ENCODE results near the gene CNTN2.

CNTN2 gene

DNA sequence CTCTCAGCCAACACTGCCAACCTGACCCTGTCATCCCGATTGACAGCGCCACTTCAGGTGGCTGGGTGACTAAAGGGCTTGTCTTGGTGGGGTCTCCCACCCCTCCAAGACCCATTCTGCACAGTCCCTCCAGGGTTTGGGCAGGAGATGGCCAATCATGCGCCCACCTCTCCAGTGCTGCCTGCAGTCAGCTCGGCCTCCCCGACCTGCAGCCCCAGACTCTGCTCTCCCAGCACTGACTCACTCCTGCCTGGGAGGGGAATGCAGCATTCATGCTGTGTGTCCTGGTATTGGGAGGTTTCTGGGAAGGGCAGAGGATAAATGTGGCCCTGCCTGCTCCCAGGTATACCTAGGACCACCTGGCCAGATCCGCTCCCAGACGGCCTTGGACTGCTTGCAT, 31.5 kb downstream of the CNTN2 start:
- no peak for DNase-seq

DNA sequence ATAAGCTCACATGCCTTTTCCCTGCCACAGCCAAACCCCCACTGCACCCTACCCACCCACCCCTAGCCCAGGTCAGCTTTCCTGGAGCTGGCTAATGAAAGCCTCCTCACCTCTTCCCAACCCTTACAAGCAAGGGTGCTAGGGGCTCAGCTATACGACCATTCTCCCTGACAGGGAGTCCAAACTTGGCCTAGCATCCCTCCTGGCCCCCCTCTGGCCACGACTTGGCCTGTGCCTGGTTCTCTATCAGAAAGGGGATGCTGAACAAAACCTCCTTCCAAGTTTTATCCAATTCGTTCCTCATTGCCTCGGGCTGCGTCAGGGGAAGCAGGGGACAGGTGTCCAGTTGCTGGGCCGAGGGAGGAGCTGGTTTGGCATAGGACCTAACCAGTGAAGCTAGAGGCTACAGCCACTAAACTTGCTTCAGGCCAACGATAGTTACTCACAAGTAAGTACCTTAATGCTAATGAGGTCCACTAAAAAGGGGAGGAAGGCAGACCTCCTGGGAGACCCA, 32.7 kb downstream of the CNTN2 start:
- DNase-seq = no peak

DNA sequence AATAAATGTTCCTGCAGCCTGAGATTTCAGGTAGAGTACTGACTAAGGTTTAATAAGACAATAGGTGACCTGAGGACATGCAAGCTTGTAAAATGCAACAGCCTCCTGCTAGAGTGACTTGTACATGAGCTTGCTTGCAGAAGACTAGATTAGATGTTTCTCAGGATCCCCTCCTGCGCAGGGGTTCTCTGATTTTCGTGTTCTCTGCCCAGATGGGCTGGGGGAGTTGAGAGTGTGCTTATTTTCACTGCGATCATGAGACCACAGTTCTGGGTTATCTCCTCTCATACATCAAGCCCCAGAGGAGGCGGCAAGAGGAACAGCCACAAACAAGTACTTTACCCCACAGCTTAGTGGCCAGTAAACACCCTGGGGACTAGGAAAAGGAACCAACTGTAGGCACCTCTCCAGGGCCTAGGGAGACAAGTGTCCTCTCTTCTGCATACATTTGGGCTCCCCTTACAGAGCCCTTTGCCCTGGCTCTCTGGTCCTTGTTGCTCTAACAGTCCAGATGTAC, 33.3 kb downstream of the CNTN2 start:
- peak; percentile 0 for DNase-seq

DNA sequence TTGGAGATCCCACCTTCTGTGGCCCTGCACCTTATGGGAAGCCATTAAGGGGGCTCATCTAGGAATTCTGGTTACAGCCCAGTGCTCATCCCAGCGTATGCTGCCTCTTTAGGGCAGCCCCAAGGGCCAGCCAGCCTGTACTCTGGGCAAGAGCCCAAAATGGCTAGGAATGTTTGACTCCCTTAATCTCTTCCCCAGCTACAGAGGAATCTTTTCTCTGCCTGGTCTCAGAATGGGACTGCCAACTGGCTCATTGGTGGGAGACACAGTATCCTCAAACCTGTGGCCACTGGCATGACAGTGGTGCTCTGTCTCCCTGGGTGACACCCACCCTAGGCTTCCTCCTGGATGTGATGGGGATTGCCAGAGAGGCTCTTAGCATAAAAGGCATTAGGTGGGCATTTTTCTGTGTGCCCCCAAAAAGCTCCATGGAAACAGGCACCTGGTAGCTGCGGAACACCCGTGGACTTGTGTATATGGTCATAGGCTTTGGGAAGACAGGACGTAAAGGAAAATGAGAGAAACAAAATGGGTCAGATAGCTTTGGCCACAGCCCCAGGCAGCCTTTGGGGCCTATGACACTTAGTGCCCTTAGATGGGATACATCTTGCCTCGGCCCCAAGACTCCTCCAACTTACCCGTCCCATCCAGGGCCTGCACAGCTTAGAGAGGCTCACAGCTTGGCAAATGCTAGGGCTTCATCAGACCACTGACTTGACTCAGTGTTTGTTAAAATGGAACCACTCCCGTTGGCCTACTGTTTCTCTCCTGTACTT, 34.3 kb downstream of the CNTN2 start:
- DNase-seq = peak; percentile 1

DNA sequence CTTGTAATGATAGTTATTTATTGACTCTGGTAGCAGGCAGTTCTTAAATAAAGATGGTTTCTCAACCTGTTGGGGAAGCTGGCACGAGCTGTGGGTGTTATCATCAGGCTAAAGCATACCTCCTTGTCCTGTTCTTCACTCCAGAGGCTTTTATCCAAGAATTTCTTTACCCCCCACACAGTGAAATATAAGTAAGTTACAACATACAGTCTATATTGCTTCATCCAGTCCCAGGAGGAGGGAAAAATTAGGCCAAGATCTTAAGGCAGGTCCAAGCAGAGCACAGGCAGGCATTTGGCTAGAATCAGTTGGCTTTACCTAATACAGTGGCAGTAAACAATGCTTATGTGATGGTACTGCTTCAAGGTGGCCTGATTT, 34.9 kb downstream of the CNTN2 start:
- DNase-seq = peak; percentile 0

DNA sequence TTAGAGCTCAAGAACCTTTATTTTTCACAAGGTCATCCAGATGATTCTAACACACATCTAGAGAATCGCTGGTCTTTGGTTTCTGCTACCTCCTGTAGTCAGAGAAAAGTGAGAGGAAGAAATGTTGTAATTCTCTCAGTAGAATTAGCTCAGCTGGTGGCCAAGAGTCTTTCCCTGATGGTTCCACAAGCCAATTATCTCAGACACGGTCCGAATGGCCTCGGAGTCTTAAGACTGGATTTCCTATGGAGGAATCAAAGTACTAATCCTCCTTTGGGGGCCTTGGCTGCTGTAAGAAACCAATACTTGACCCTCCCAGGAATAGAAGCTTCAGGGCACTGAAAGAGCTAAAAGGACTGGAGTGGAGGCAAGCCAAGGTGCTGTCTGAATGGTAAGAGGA, 39.4 kb downstream of the CNTN2 start:
- peak; percentile 2 for DNase-seq

DNA sequence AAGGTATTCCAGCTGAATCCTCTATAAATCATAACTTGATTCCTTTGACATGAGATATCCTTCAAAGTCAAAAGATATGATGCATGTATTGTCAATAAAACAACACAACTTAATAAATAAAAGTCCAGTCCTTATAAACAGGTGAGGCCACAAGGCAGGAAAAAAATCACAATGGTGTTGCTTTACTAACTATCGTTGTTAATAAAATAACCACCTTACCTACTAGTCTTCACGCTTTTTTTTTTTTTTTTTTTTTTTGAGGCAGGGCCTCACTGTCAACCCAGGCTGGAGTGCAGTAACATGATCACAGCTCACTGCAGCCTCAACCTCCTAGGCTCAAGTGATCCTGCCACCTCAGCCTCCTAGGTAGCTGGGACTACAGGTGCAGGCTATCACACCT, 41.3 kb downstream of the CNTN2 start, which contains the start of gene TMEM81:
TSS of gene TMEM81 (minus strand) at position 101 of the 400 bp plus-strand sequence. CDS start 140 bp downstream, outside the sequence.
- no peak for DNase-seq

DNA sequence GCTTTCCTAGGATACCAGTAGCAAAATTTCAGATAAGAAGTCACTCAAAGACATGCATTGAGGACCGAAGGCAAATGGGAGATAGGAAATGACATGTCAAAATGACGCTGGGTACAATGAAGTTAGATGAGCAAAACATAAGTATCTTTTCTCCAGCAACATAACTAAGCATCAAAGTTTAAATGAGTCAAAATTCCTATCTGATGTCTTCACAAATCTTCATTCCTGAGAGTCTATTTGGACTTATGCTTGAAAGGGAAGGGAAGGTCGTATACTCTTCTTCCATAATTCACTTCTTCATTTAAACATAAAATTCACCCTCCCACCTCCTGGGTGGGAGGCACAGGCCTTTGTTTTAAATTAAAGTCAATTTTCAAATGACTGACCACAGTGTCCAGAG, 45.3 kb downstream of the CNTN2 start:
- no peak for DNase-seq

DNA sequence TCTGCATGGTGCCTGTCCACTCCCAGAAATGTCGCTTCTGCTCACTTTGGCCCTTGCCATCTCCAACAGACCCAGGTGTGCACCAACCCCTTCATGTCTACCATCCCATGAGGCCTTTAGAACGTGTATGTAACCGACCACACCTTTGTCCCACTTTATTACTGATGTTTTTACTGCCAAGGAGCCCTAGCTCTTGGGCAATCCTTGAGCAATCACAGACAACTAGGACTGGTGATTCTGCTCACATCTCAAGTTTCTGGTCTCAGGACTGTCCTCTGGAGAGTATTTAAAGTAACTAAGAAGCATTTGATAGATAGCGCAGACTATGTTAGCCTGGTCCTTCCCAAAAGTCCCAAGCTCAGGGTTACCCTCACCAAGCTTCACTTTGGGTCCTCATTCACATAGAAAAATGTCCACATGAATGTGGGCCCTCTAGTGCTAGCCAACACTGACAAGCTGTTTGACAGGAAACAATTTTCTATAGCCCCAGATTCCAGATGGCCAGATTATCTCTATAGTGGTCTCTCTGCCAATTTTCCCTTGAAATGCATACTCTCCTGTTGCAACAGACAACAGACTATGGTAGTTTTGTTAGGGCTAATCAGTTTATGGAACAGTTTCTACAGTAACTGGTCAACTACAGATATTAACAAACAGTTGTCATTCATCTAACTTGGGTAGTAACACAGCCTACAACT, 48.2 kb downstream of the CNTN2 start:
- no peak for DNase-seq

DNA sequence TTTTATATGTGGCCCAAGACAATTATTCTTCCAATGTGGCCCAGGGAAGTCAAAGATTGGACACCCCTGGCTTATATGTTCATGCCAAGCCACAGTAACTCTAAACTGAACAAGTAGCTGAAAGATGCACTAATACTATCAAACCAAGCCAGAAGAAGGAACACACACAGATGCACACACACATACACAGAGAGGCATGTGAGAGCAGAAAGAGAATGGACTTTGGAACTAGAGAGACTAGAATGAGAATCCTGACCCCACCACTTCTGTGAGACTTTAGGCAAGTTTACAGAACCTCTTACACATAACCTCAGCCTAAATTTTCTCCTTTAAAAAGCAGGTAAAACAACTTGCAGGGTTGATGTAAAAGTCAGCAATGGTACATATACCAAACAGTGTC, 52.4 kb downstream of the CNTN2 start:
- DNase-seq = no peak

DNA sequence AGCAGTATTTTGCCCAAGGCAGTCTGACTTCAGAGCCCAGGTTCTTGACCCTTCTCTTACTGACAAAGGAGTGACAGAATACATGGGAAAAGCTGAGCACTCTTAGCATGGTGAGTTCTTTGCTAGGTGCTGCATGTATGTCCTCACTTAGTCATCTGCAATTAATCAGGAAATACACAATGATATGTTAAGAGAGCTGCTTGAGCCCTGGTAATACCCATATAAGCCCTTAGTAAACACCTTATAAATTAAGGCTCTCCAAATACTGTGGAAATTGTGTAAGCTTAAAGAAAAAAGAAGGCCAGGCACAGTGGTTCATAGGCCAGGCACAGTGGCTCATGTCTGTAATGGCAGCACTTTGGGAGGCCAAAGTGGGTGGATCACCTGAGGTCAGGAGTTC, 55.2 kb downstream of the CNTN2 start:
- DNase-seq = no peak

DNA sequence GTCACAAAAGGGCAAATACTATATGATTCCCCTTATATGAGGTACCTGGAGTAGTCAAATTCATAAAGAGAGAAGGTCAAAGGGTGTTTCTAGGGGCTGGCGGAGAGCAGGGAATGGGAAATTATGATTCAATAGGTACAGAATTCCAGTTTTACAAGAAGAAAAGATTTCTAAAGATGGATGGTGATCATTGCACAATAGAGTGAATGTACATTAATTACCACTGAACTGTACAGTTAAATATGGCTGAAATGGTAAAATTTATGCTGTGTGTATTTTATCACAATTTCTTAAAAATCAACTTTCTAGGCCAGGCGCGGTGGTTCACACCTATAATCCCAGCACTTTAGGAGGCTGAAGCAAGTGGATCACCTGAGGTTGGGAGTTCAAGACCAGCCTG, 59.4 kb downstream of the CNTN2 start:
- no peak for DNase-seq

DNA sequence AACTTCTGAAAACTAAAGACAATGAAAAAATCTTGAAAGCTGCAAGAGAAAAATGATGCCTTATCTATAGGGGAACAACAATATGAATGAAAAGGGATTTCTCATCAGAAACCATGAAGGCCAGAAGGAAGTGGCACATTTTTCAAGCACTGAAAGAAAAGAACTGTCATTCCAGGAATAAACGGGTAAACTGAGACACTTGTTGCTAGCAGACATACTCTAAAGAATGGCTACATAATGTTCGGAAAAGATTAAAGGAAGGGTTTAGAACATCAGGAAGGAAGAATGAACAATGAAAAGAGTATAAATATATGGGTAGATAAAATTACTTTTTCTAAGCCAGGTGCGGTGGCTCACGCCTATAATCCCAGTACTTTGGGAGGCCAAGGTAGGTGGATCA, 64.3 kb downstream of the CNTN2 start:
- DNase-seq = no peak

DNA sequence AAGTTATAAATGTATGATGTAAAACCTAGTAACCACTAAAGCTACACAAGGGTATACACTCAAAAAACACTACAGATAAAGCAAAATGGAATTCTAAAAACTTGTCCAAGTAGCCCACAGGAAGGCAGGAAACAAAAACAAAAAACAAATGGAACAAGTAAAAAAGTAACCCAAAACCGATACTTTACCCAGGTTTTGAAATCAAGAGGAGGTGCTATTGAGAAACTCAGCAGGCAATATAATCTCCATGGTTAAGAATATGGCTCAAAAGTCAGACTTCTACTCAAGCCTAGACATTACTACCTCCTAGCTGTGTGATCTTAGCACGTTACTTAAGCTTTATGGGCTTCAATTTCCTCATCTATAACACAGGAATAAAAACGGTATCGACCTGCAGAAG, 65.5 kb downstream of the CNTN2 start:
- DNase-seq = no peak

DNA sequence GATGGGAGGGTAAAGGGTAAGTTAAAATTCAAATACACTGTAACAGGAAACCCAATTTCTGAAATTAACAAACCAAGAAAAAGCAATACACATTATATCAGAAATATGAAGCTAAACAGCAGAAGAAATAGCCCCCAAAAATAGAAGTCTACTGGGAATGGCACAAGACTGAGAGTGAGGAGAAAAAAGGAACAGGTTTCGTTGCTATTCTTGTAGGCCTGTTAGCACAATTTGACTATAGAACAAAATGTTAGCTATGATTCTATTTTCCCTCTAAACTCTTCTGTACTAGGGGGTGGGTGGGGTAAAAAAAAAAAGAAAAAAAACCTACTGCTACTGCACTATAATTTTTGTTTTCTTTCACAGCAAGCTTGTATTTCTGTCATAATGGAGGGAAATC, 66.3 kb downstream of the CNTN2 start:
- DNase-seq = no peak

DNA sequence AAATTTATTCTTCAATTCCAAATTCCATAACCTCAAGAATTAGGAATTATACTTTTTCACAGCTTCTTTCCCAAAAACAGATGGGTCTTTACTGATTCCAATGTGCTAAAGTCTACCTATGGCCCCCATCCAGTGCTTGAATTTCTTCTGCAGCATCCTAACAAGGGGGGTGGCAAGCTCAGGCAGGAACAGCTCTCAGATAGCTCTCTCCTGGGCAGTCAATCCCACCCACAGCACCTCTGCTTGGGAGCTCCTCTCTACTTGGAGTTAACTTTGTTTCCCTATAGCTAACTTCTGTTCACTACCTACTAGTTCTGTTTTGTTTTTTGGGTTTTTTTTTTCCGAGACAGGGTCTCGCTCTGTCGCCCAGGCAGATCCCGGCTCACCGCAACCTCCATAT, 66.7 kb downstream of the CNTN2 start:
- no peak for DNase-seq

DNA sequence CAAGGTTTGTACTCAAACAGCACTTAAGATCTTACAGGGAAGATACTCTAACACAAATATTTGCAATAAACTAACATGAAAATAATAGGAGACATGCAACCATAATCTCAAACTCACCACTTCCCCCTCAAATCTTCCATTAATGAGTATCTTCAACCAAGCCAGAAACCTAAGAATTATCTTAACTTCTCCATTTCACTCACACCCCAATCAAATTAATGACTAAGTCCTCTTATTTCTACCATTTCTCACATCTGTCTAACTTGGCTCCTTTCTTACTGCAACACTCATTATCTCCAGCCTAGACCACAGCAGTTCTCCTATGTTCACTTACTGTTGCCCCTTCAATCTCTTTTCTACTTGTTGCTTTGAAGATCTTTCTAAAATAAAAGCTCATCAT, 68.3 kb downstream of the CNTN2 start:
- no peak for DNase-seq

DNA sequence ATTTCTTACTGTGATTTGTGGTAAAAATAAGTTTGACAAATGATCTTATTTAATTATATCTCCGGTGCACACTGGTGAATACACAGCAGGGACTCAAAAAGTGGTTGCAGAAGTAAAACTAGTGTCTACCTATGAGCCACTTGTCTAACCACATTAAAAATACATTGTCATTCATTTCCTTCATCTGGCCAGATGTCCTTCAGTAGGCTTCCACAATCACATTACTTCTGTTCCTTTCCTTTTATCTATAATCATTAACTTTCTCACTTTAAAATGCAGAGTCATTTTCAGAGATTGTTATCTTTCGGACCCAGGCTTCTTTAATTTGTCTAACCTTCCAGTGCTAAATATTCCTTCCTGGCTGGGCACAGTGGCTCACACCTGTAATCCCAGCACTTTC, 75.7 kb downstream of the CNTN2 start:
- no peak for DNase-seq

DNA sequence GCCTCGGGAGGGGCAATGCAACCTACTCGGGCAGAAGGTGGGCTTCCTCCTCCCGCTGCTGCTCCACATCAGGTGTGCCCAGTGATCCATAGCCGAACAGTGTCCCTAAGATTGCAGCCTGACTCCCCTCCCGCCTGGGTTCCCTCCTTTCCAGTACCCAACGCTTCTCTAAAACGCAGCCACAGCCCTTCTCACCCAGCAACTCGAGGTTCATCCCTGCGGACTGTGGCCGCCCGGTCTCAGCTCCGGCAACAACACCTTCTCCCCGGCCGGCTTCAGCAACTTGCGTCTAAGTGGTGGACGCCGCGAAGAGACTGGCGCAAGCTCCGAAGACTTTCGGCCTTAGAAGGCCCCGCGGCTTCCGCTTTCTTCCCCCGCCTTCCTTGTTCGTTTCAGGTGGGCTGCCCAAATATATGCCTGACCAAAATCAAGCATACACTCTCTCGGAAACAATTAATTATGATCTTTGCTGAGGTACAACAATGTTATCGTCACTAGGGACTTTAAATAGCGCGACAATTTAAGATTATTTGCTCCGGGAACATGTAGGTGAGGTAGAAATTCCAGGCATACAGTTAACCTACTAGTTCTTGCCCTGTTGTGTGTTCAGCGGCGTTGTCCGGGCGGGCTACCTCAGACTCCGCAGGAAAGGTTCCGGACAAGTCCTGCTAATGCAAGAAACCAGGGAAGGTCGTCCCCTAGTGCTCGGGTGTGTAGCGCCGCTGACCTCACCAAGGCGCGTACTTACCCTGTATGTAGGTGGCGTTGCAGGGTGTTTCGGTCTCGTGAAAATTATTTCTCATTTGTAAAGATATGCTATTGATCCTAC, 78.9 kb downstream of the CNTN2 start, which contains the start of gene RBBP5:
TSS of gene RBBP5 (minus strand) at position 319 of the 829 bp plus-strand sequence. CDS start at position 214, 105 bp downstream.
- peak; percentile 99 for DNase-seq

DNA sequence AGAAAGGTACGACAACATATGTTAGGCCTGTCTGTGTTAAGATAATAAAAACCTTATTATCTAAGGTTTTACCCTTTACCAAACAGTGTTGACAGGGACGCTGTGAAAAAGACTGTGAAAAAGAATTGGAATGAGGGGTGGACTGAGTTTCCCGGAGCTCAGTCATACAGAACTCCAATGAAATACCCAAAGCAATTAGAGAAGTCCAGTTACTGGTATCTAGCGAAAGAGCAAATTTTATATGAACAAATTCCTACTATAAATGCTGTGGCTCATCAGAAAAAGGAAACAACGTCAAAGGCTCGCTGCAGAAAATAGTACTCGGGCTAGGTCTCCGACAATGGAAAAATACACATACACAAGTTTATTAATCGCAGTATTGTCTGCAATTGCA, 79.5 kb downstream of the CNTN2 start:
- no peak for DNase-seq

DNA sequence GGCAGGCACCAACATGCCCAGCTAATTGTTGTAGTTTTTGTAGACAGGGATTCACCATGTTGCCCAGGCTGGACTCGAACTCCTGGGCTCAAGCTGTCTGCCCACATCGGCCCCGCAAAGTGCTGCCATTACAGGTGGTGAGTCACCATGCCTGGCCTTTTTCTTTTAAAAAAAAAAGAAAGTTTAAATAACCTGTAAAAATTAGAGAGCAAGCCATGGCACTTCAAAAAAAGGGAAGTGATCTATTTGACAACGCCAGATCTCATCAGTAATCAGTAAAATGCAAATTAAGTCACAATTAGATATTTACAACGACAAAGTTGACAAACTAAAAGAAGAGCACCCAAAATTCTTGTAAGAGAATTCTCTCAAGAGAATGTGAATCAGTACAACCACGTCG, 81.7 kb downstream of the CNTN2 start:
- DNase-seq = no peak

DNA sequence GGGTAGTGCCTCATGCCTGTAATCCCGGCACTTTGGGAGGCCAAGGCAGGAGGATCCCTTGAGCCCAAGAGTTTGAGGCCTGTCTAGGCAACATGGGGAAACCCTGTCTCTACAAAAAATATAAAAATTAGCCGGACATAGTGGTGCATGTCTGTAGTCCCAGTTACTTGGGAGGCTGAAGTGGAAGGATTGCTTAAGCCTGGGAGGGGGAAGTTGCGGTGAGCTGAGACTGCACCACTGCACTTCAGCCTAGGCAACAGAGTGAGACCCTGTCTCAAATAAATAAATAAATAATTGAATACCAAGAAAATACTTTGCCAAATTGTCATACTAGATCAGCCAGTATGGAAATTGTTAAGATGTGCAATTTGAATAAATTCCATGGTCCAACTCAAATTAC, 84.6 kb downstream of the CNTN2 start:
- DNase-seq = no peak

All from eye (tissue), 1 donor.